CD4-positive, alpha-beta T cell (primary cell): ENCODE measurements around the gene ECHDC3. TPM values are rescaled to one million over a fixed set of nuclear protein-coding genes. Genes with fewer than 3 reads are reported as not detected.

ENCODE experiments used
- ATAC-seq: fragments of 200-7000 bp; cut with Tn5 transposase; one replicate; pipeline ENCODE4 v1.10.0; 2022; ENCODE audit warnings: mild to moderate bottlenecking; ENCODE audit not compliant: poor library complexity
- CTCF ChIA-PET: fragments of 350-600 bp; sonication (Branson Sonifier 250); formaldehyde crosslinking; loops from one replicate; lab custom pipeline; 2021; ENCODE audit warnings: antibody characterized with exemption, inconsistent platforms; lab: Charles Lee
- POLR2A ChIA-PET: fragments of 350-600 bp; sonication (Branson Sonifier 250); formaldehyde crosslinking; loops from one replicate; lab custom pipeline; 2021; ENCODE audit warnings: antibody characterized with exemption, inconsistent platforms; lab: Charles Lee
- DNase-seq, 14 experiments: peaks; one replicate each; pipeline ENCODE4 v3.0.0-alpha.2; 2013 to 2020; ENCODE audit warnings: mixed read lengths in 2 of 14
- H3K27ac ChIP-seq, 2 donors: one replicate each; pipeline versions ENCODE4 v1.5.1 to v1.7.0; 2013; ENCODE audit warnings: low read length in 2 of 2, low read depth in 1 of 2, mild to moderate bottlenecking in 1 of 2
- H3K27me3 ChIP-seq, 2 experiments: 1 replicate in 1 of 2; 2 replicates in 1 of 2; pipeline versions ENCODE4 v1.6.1 to v1.7.0; 2013; ENCODE audit warnings: low read length in 2 of 2, control low read depth in 1 of 2, mild to moderate bottlenecking in 1 of 2, moderate library complexity in 1 of 2; ENCODE audit not compliant: insufficient read depth in 2 of 2, control insufficient read depth in 1 of 2
- H3K36me3 ChIP-seq: one replicate; pipeline ENCODE4 v1.6.1; 2013; ENCODE audit warnings: low read length, control low read depth; ENCODE audit not compliant: insufficient read depth
- H3K4me1 ChIP-seq: one replicate; pipeline ENCODE4 v1.6.1; 2013; ENCODE audit warnings: low read length, control low read depth; ENCODE audit not compliant: insufficient read depth
- H3K4me3 ChIP-seq: one replicate; pipeline ENCODE4 v1.5.1; 2013; ENCODE audit warnings: mild to moderate bottlenecking, low read length, moderate library complexity
- H3K9me3 ChIP-seq, 2 experiments: 1 replicate in 1 of 2; 2 replicates in 1 of 2; pipeline versions ENCODE4 v1.6.1 to v1.7.0; 2013; ENCODE audit warnings: low read length in 2 of 2, mild to moderate bottlenecking in 2 of 2, control low read depth in 1 of 2, moderate library complexity in 1 of 2; ENCODE audit not compliant: control insufficient read depth in 1 of 2, insufficient read depth in 1 of 2
- H3K27ac Mint-ChIP-seq: one replicate; pipeline ENCODE4 v1.8.0; 2020; ENCODE audit warnings: mixed read lengths
- H3K27me3 Mint-ChIP-seq: one replicate; pipeline ENCODE4 v1.8.0; 2021; ENCODE audit warnings: mixed read lengths
- H3K36me3 Mint-ChIP-seq: one replicate; pipeline ENCODE4 v1.8.0; 2021; ENCODE audit warnings: low read depth, mixed read lengths
- H3K4me1 Mint-ChIP-seq: one replicate; pipeline ENCODE4 v1.8.0; 2021; ENCODE audit warnings: low read depth, mixed read lengths
- H3K4me3 Mint-ChIP-seq: one replicate; pipeline ENCODE4 v1.8.0; 2020; ENCODE audit warnings: mild to moderate bottlenecking, mixed read lengths
- H3K9me3 Mint-ChIP-seq: one replicate; pipeline ENCODE4 v1.8.0; 2020; ENCODE audit warnings: mixed read lengths
- CTCF ChIP-seq: fragments of 200-600 bp; IDR thresholded peaks from one replicate; pipeline ENCODE4 v1.8.0; 2022; ENCODE audit warnings: antibody characterized with exemption, mild to moderate bottlenecking
- intact Hi-C, 2 experiments: fragments of 100-400 bp; cut with DNase I in 1 of 2; cut with micrococcal nuclease in 1 of 2; formaldehyde crosslinking; loops; one replicate each; pipeline versions ENCODE4 v1.15.1 to v1.9.0; 2023 to 2025; cut with DNase I, micrococcal nuclease
- total RNA-seq, 174 experiments: library from RNA in 2 of 174; stranded (reverse) in 2 of 174; gene quantifications; one replicate each; pipeline ENCODE4 v1.2.3 and lab custom pipeline; 2021 to 2026

The ECHDC3 gene
- total RNA-seq, 2 experiments from 2014 or later: 1.5 to 1.6 TPM

- no peaks in the 10 kb centered on the region for H3K36me3 ChIP-seq
- ChIA-PET POLR2A (no interaction called here), CTCF (interaction anchor here (0.5 to 1.3 kb wide), 2 partner anchors 26 to 77 kb away, joined by 3 to 4 read pairs; no protein-coding TSS in a partner anchor)
- H3K4me1 Mint-ChIP-seq: peaks cover 13% of the 10 kb centered on the region
- no peaks in the 10 kb centered on the region for H3K4me1 ChIP-seq
- H3K27me3 Mint-ChIP-seq: no peaks in the 10 kb centered on the region
- intact Hi-C loops: no loop called here
- H3K27me3 ChIP-seq: no peaks in the 10 kb centered on the region
- H3K9me3 ChIP-seq: no peaks in the 10 kb centered on the region
- no peaks in the 10 kb centered on the region for H3K9me3 Mint-ChIP-seq
- no peak overlapping the region for H3K27ac Mint-ChIP-seq
- DNase-seq (no peak), ATAC-seq (no peak)
- no peaks in the 10 kb centered on the region for H3K36me3 Mint-ChIP-seq
- H3K4me3 ChIP-seq: no peak overlapping the region
- no peak overlapping the region for H3K27ac ChIP-seq
- no peak for TF ChIP-seq CTCF
- no peak overlapping the region for H3K4me3 Mint-ChIP-seq
These were observed 41.6 kb upstream of the ECHDC3 start for GRCh38 chr10:11700539-11700938.

- DNase-seq: no peak
- no peak for ATAC-seq
- Histone ChIP-seq H3K4me3 (no peak overlapping the region), H3K36me3 (no peaks in the 10 kb centered on the region), H3K4me1 (no peaks in the 10 kb centered on the region), H3K27ac (no peak overlapping the region), H3K27me3 (no peaks in the 10 kb centered on the region), H3K9me3 (no peaks in the 10 kb centered on the region)
- Mint-ChIP-seq H3K27me3 (peaks cover 4% of the 10 kb centered on the region), H3K9me3 (no peaks in the 10 kb centered on the region), H3K4me3 (no peak overlapping the region), H3K4me1 (peaks cover 5% of the 10 kb centered on the region), H3K36me3 (no peaks in the 10 kb centered on the region), H3K27ac (no peak overlapping the region)
- intact Hi-C loops: no loop called here
- POLR2A ChIA-PET: no interaction called here
- TF ChIP-seq CTCF: no peak
- CTCF ChIA-PET: interaction anchor here (1.3 kb wide), 1 partner anchor 78 kb away, joined by 3 read pairs; no protein-coding TSS in a partner anchor
These were observed 40.6 kb upstream of the ECHDC3 start for GRCh38 chr10:11701451-11702095.

GRCh38 chr10:11702264-11702663 is 39.9 kb upstream of the ECHDC3 start:
- Mint-ChIP-seq H3K27ac (no peak overlapping the region), H3K4me3 (no peak overlapping the region), H3K4me1 (peaks cover 5% of the 10 kb centered on the region), H3K36me3 (no peaks in the 10 kb centered on the region), H3K9me3 (no peaks in the 10 kb centered on the region), H3K27me3 (peaks cover 4% of the 10 kb centered on the region)
- Histone ChIP-seq H3K4me1 (no peaks in the 10 kb centered on the region), H3K4me3 (no peak overlapping the region), H3K27me3 (no peaks in the 10 kb centered on the region), H3K27ac (no peak overlapping the region), H3K36me3 (no peaks in the 10 kb centered on the region), H3K9me3 (no peaks in the 10 kb centered on the region)
- ATAC-seq (no peak), DNase-seq (no peak)
- ChIA-PET CTCF (no interaction called here), POLR2A (no interaction called here)
- intact Hi-C loops: no loop called here
- TF ChIP-seq CTCF: no peak
